OCI-LY3 (cell line): ENCODE results near the gene DOK7.

Experiments used
- H2AFZ ChIP-seq: fragments of 200-600, 300-600 bp; shearing (Covaris generic); 2 replicates; pipeline ENCODE4 v1.6.0; 2014; ENCODE audit warnings: antibody characterized with exemption, low read depth, low read length
- H3K27ac ChIP-seq: fragments of 200-600, 300-600 bp; sonication (generic); 2 replicates; pipeline ENCODE4 v1.5.1; 2014; ENCODE audit warnings: mild to moderate bottlenecking, low read length, moderate library complexity, mixed read lengths
- H3K27me3 ChIP-seq: fragments of 200-600, 300-600 bp; sonication (generic); 2 replicates; pipeline ENCODE4 v1.6.1; 2014; ENCODE audit warnings: low read depth, low read length, mixed read lengths
- H3K36me3 ChIP-seq: fragments of 200-600, 300-600 bp; sonication (generic); replicated peaks from 2 replicates; pipeline ENCODE3; 2014; ENCODE audit warnings: low read depth, low read length, mixed read lengths
- H3K4me1 ChIP-seq: fragments of 300-600, 200-600 bp; sonication (generic); 2 replicates; pipeline ENCODE4 v1.6.1; 2014; ENCODE audit warnings: low read length, mixed read lengths
- H3K4me2 ChIP-seq: fragments of 200-600, 300-600 bp; sonication (generic); 2 replicates; pipeline ENCODE4 v1.6.1; 2014; ENCODE audit warnings: low read length, mixed read lengths
- H3K4me3 ChIP-seq: fragments of 300-600, 200-600 bp; sonication (generic); 2 replicates; pipeline ENCODE4 v1.5.1; 2014; ENCODE audit warnings: antibody characterized with exemption, mild to moderate bottlenecking, low read length, moderate library complexity
- H3K79me2 ChIP-seq: fragments of 300-600, 200-600 bp; shearing (Covaris generic); 2 replicates; pipeline ENCODE4 v1.6.1; 2014; ENCODE audit warnings: mild to moderate bottlenecking, low read length, mixed read lengths
- H3K9ac ChIP-seq: fragments of 300-600, 200-600 bp; shearing (Covaris generic); 2 replicates; pipeline ENCODE4 v1.6.0; 2014; ENCODE audit warnings: mild to moderate bottlenecking, low read length, moderate library complexity
- H3K9me3 ChIP-seq: fragments of 200-600, 300-600 bp; shearing (Covaris generic); 2 replicates; pipeline ENCODE4 v1.6.1; 2014; ENCODE audit warnings: low read length, mixed read lengths; ENCODE audit not compliant: insufficient read depth
- H4K20me1 ChIP-seq: fragments of 200-600, 300-600 bp; sonication (generic); 2 replicates; pipeline ENCODE4 v1.6.1; 2016; ENCODE audit warnings: low read length, mixed read lengths; ENCODE audit not compliant: insufficient read depth
- CTCF ChIP-seq: fragments of 200-600, 300-600 bp; sonication (generic); IDR thresholded peaks from 2 replicates; pipeline ENCODE4 v1.5.1; 2014; ENCODE audit warnings: antibody characterized with exemption, low read length, low read depth
- EZH2phosphoT487 ChIP-seq: fragments of 200-600 bp; shearing (Covaris generic); IDR thresholded peaks from 2 replicates; pipeline ENCODE4 v1.6.1; 2018; ENCODE audit warnings: antibody characterized with exemption, mixed run types, low read depth

The DOK7 gene

GRCh38 chr4:3473996-3474765 is 11.1 kb downstream of the DOK7 start:
- Histone ChIP-seq H3K27ac (no peak overlapping the region), H4K20me1 (no peaks in the 10 kb centered on the region), H3K4me3 (no peak overlapping the region), H3K4me2 (no peak overlapping the region), H3K79me2 (no peaks in the 10 kb centered on the region), H3K36me3 (no peaks in the 10 kb centered on the region), H3K27me3 (peaks cover 13% of the 10 kb centered on the region; the same call in 1 of the 2 replicates), H2AFZ (no peak overlapping the region), H3K9me3 (no peaks in the 10 kb centered on the region), H3K9ac (no peak overlapping the region), H3K4me1 (peaks cover 8% of the 10 kb centered on the region)
- TF ChIP-seq CTCF (no peak), EZH2phosphoT487 (no peak)

GRCh38 chr4:3475041-3475712 is 12.1 kb downstream of the DOK7 start:
- no peak overlapping the region for H3K4me2 ChIP-seq
- H3K27me3 ChIP-seq: peaks cover 13% of the 10 kb centered on the region; the same call in 1 of the 2 replicates
- H3K4me3 ChIP-seq: no peak overlapping the region
- H3K9ac ChIP-seq: no peak overlapping the region
- no peaks in the 10 kb centered on the region for H3K79me2 ChIP-seq
- peaks cover 8% of the 10 kb centered on the region for H3K4me1 ChIP-seq
- no peaks in the 10 kb centered on the region for H3K36me3 ChIP-seq
- TF ChIP-seq EZH2phosphoT487 (no peak), CTCF (no peak)
- H3K27ac ChIP-seq: no peak overlapping the region
- no peaks in the 10 kb centered on the region for H3K9me3 ChIP-seq
- no peak overlapping the region for H2AFZ ChIP-seq
- no peaks in the 10 kb centered on the region for H4K20me1 ChIP-seq

- Histone ChIP-seq H3K27me3 (peaks cover 15% of the 10 kb centered on the region), H3K9me3 (no peaks in the 10 kb centered on the region), H3K9ac (no peak overlapping the region), H3K4me2 (no peak overlapping the region), H3K4me1 (peaks cover 8% of the 10 kb centered on the region), H3K36me3 (no peaks in the 10 kb centered on the region), H2AFZ (no peak overlapping the region), H4K20me1 (no peaks in the 10 kb centered on the region), H3K79me2 (no peaks in the 10 kb centered on the region), H3K4me3 (no peak overlapping the region), H3K27ac (no peak overlapping the region)
- TF ChIP-seq EZH2phosphoT487 (no peak), CTCF (no peak)
Measured at GRCh38 chr4:3475713-3476260, 12.7 kb downstream of the DOK7 start.

- H3K27ac ChIP-seq: no peak overlapping the region
- no peak for TF ChIP-seq EZH2phosphoT487
- no peak for TF ChIP-seq CTCF
- no peaks in the 10 kb centered on the region for H3K9me3 ChIP-seq
- no peak overlapping the region for H3K9ac ChIP-seq
- H4K20me1 ChIP-seq: no peaks in the 10 kb centered on the region
- no peaks in the 10 kb centered on the region for H3K79me2 ChIP-seq
- no peak overlapping the region for H3K4me3 ChIP-seq
- H3K4me1 ChIP-seq: peaks cover 8% of the 10 kb centered on the region
- H3K4me2 ChIP-seq: no peak overlapping the region
- H2AFZ ChIP-seq: no peak overlapping the region
- no peaks in the 10 kb centered on the region for H3K36me3 ChIP-seq
- H3K27me3 ChIP-seq: peaks cover 20% of the 10 kb centered on the region
Measured at GRCh38 chr4:3476341-3476747, 13.2 kb downstream of the DOK7 start.
